GM21526 (cell line): ENCODE results near the gene FBN1.

Source experiments
- ATAC-seq: cut with Tn5 transposase; IDR thresholded peaks from one replicate; pipeline ENCODE4 v1.9.1; 2021; ENCODE audit warnings: moderate library complexity; ENCODE audit not compliant: unreplicated experiment, low FRiP score

FBN1 gene

DNA sequence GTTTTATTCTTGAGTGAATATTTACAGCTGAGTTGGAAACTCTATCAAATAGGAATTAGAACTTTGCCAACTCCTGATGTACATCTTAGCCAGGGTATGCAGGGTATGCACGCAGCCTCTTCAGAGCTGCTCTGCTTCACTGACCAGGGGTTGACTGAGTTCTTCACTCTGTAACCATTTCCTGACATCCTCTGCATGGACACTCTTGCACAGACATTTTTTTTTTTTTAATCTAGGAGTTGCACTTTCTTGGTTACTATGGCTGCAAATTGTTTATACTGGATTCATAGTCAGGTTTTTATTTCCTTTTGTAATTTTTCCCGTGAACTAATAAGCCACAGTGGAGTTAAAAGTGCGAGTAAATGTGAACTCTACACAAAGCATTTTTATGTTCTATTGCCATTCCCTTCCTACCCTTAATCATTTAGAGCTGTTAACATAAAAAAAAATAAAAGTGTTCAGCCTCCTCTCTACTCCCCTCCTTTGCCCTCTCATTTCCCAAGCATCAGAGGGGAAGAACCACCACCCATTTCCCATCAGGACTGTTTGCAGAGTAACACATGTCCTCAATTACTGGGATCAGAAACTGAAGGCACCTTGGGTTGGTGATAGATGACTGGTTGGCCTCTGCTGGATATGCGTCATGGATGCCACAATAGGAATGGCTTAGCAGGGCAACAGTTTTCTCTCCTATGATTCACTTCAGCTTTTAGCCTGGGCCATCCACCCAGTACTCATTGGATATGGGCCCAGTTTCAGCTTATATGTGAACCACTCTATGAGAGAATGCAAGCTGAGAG lies 260.3 kb downstream of the FBN1 start:
- ATAC-seq: no peak

DNA sequence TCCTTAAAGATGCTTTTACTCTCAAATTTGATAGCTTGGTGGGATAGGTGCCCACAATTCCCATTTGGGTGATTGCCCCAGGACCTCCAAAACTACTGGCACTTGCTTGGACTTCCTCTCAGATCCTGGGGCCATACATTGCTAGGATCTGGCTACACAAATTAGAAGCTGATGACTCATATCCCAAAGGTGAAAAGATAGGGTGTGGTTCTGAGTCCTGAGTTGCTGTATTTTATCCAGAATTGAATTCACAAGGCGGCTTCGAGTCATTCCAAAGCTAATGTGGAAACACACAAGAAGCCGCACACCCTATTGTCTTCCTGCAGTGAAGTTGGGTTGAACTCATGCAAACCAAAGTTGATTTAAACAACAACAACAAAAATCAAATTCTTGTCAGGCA lies 260.9 kb downstream of the FBN1 start:
- no peak for ATAC-seq

DNA sequence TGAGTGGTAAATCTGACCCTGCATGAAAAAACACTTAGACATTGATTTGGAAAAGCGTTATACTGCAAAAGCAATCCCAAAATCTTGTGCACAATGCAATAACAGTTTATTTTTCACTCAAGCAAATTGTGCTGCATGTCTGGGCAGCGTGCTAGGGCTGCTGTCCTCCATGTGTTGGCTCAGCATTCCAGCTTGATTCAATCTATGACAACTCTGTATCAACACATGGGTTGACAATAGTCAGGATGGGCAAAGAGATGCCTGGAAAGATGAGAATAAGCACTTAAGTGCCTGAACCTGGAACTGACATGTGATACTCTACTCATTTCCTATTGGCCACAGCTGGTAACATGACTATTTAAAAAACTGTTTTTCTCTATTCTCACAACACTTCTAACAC lies 262.5 kb downstream of the FBN1 start:
- ATAC-seq: no peak

DNA sequence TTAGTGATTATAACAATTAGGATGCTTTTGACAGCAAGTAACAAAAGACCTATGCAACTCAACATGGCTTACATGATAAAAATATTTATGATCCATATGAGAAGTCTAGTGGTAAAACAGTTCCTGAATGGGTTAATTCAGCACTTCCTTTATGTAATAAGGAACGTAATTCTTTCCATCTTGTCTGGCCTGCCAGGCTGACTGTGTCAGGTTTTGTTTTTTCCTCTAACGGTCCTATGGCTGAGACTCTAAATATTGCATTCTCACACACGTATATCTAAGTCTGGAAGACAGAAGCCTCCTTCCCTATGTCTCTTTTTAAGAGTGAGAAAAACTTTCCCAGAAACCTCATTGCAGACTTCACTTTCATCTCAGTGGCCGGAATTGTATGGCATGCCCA lies 263.6 kb downstream of the FBN1 start:
- ATAC-seq: no peak

DNA sequence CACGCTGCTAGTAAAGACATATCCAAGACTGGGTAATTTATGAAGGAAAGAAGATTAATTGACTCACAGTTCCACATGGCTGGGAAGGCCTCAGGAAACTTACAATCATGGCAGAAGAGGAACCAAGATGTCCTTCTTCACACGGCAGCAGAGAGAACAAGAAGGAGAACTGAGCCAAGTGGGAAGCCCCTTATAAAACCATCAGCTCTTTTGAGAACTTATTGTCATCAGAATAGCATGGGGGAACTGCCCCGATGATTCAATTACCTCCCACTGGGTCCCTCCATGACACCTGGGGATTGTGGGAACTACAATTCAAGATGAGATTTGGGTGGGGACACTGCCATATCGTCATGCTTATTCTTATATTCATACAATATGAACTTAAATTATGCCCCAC lies 265.3 kb downstream of the FBN1 start:
- no peak for ATAC-seq

DNA sequence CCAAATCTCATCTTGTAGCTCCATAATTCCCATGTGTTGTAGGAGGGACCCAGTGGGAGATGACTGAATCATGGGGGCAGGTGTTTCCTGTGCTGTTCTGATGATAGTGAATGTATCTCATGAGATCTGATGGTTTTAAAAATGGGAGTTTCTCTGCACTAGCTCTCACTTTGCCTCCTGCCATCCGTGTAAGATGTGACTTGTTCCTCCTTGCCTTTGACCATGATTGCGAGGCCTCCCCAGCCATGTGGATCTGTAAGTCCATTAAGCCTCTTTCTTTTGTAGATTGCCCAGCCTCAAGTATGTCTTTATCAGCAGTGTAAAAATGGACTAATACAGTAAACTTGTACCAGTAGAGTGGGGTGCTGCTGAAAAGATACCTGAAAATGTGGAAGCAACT lies 269.7 kb downstream of the FBN1 start:
- no peak for ATAC-seq

DNA sequence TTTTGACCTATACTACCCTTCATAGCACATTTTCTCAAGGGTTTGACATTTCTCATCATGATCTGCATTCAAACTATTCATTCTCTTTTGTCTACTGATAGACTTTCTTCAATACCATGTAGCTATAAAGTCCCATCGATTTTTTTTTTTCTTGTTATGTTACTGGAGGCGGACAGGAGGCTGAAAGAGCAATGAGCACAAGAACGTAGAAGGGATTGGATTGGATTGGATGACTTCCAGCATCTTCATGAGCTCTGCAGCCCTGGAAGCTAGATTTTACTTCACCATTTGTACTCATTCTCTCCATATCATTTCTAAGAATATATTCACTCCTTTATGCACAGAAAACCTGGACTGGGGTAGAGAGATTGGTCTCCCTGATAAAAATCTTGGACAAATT lies 271.0 kb downstream of the FBN1 start:
- ATAC-seq: no peak

DNA sequence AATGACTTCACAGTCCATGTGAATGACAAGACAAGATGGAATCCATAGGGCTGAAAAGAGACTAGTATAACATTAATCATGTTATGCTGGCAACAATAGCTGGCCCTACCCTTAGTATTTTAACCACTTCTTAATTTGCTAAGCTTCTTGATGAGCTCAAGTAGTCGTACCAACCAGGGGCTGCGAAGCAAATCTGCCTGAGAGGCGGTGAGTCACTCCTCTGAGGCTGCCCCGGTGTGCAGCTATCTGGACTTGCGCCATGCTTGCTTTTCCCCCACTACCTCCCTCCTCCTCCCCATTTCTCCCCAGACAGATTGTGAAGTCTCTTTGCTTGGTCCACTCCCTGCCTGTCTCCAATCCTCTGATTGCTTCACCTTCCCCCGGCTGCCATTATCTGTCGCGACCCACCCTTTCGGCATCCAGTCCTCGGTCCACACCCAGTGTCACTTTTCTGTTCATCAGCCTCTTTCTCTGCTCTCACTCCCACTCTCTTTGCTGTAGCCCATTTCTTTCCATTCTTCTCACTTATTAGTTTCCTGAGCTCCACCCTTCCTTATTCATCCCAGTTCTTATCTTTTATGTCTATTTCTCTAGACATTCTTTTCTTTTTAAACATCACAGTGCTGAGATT lies 271.6 kb downstream of the FBN1 start:
- no peak for ATAC-seq

DNA sequence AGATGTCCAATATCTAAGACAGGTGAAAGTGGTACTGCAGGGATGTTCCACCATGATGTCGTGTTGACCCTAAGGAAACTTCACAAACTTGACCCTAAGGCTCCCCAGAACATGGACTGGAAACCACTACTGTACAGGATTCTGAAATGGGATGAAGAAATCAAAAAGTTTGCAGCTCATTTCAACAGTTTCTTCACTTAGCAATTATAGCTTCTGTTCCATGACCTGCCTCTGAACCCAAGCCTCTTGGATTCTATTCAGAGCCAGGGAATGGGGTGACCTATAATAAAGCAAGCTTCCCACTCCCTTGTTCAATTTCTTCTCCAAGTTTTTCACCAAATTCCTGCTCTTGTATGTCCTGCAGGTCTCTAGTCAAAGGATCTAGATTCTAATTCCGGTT lies 273.5 kb downstream of the FBN1 start:
- ATAC-seq: no peak

DNA sequence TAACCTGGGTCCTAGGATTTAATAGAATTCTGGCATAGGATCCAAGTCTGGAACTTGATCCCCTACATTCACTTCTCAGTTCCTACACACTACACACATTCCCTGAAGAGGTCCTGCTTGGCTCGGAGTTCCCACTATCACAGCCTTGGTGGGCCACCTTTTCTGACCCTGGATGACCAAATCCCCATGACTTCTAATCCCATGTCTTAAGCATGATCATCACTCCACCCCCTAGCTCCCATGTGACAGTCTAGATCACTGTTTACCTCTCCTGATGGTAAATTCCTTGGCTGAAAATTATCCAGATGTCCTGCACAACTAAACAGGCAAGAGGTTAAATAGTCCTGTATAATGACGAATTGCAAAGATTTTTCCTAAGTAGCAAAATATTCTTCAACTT lies 274.0 kb downstream of the FBN1 start:
- no peak for ATAC-seq

DNA sequence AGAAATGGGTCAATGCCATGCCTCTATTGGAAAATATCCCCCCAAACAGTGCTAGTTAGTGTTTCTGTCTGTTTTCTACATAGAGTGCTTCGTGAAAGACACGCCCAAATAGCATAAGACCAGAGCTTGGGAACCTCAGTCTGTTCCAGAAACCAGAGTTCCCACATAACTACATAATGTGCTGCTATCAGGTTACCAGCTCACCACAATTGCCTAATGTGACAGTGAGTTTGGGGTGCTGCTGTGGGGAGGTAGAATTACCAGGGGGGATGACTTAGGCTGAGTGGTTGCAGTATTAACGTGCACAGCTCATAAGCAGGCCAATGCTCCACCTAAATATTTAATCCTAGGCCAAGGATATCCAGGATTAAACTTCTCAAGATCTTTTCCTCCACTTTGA lies 275.0 kb downstream of the FBN1 start:
- no peak for ATAC-seq

DNA sequence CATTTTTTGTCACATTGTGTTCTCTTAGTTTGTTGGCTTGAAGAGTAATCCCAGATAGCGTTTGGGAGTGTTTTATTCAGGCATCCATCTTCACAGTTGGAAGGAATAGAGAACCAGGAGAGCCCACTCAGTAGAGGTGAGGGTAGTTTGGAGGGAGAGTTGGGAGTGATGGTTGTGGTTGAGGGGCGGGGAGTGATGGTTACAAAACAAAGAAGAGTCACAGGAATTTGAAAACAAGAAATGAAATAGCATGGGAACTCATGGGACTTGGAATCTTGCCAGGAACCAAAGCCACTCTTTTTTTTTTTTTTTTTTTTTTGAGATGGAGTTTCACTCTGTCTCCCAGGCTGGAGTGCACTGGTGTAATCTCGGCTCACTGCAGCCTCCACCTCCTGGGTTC lies 278.0 kb downstream of the FBN1 start:
- ATAC-seq: no peak

DNA sequence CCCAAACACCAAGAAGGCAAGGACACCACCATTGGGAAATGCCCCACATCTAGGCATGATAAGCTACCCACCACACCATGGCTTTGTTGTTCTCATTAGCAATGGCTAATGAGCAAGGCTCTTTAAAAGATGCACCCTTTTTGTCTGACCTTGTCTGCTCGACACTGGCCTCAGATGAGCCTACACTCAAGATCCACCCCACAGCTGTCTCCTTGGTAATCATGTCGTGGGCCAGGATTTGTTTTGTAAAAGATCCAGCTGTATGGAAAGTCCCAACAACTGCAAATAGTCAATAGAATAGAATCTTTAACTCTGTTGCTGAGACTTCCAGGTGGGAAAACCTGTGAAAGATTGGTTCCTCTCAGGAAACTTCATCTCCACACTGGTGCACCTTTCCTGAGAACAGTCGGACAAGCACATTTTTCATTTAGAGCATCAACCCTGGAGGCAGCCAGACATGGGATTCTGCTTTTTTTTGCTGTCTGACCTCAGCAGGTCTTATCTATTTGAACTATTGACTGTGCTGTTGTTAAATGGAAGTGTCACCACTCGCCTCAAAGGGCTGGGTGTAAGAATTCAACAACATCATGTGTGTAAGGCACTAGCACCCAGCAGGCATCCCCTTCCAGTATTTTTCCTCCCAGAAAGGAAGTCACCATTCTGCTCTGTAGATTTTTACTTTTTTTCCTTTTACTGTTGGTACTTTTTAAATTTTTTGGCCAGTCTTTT lies 278.8 kb downstream of the FBN1 start:
- ATAC-seq: no peak

DNA sequence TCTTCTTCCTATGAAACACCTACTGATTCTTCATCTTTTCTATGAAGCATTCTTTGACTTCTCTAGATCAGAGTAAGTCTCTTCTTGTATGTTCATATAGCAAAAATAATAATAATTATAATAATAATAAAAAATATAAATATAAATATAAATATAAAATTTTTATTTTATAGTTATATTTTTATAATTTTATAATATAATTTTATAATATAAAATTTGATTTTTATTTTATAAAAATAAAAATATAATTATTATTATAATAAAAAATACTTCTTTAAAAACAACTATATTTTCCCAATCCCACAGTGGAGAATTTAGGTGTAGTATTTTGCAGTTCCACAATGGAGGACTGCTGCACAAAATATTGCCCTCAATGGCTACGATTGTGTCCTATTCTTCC lies 279.9 kb downstream of the FBN1 start:
- ATAC-seq: no peak

DNA sequence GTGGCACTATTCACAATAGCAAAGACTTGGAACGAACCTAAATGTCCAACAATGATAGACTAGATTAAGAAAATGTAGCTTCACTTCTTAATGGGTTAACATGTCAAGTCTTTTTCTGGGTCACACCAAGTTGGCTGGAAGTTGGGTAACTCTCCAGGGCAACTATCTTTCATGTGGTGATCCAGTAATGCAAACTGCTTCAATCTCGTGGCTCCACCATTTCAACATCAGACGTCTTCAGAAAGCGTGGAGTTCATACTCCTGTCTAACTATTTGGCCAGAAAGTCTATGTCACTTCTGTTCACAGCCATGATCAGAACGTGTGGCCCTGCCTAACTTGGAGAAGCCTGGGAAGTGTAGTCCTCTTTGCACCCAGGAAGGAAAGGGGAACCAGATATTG lies 282.0 kb downstream of the FBN1 start:
- no peak for ATAC-seq

DNA sequence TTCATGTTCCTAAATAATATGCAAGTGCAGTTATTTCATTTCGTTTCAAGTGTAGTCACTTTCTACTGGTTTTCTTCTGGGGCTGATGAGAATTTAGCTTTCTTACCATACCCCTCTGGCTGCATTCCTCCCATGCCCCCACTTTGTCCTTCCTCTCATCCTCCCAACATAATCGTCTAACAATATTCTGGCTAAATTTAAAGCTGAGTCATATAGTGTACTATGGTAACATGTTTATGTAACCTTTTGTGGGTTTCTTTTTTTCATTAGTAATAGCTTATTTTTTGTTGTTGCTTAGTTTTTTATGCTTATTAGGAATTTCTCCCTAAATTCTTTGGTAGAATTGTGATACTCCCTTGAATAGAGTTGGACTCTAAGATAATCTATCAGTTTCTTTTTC lies 283.8 kb downstream of the FBN1 start:
- no peak for ATAC-seq

DNA sequence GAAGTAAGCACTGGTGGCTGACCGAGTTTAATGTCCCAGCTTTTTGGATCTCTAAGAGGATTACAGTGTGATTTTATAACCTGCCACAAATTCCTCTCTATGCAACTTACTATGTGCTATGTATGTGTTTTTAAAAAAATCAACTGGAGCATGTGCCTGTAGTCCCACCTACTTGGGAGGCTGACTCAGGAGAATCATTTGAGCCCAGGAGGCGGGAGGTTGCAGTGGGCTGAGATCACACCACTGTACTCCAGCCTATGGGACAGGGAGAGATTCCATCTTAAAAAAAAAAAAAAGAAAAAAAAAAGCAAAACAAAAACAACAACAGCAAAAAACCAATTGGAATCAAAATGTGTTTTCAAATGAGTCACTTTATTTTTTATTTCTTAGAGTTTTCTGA lies 284.7 kb downstream of the FBN1 start:
- no peak for ATAC-seq
